RWPE2 (cell line): ENCODE data around the gene AP1M2.

Experiments
- ATAC-seq: fragments of 200-7000 bp; cut with Tn5 transposase; 3 replicates; pipeline ENCODE4 v1.9.1; 2021; ENCODE audit warnings: low read depth
- DNase-seq: peaks from one replicate; pipeline ENCODE4 v3.0.0-alpha.2; 2020; ENCODE audit warnings: low spot score
- H3K27ac ChIP-seq: fragments of 450-650 bp; 2 replicates; pipeline ENCODE4 v1.5.1; 2017; ENCODE audit warnings: mild to moderate bottlenecking; ENCODE audit not compliant: poor library complexity, severe bottlenecking
- H3K27me3 ChIP-seq: fragments of 250-450 bp; sonication (Bioruptor Pico); 2 replicates; pipeline ENCODE4 v1.5.1; 2021; ENCODE audit warnings: mild to moderate bottlenecking, moderate library complexity; ENCODE audit not compliant: insufficient read depth, poor library complexity, severe bottlenecking
- H3K36me3 ChIP-seq: fragments of 250-450 bp; sonication (Bioruptor Pico); 2 replicates; pipeline ENCODE4 v1.5.1; 2020; ENCODE audit warnings: low read depth, mild to moderate bottlenecking, moderate library complexity
- H3K4me1 ChIP-seq: fragments of 250-450 bp; sonication (Bioruptor Pico); 2 replicates; pipeline ENCODE4 v1.5.1; 2021; ENCODE audit warnings: mild to moderate bottlenecking, moderate library complexity; ENCODE audit not compliant: insufficient read depth, poor library complexity, severe bottlenecking
- H3K4me3 ChIP-seq: fragments of 250-450 bp; sonication (Bioruptor Pico); 2 replicates; pipeline ENCODE4 v1.5.1; 2021; ENCODE audit warnings: mild to moderate bottlenecking, moderate library complexity; ENCODE audit not compliant: severe bottlenecking
- H3K9me3 ChIP-seq: fragments of 250-450 bp; sonication (Bioruptor Pico); 2 replicates; pipeline ENCODE4 v1.5.1; 2021; ENCODE audit warnings: mild to moderate bottlenecking, moderate library complexity; ENCODE audit not compliant: severe bottlenecking
- TF ChIP-seq, protein P1 (sequence below): fragments of 450-650 bp; IDR thresholded peaks from one replicate; pipeline ENCODE4 v1.5.1; 2017; ENCODE audit warnings: mild to moderate bottlenecking, moderate library complexity; ENCODE audit not compliant: poor library complexity, severe bottlenecking

Gene AP1M2

DNA sequence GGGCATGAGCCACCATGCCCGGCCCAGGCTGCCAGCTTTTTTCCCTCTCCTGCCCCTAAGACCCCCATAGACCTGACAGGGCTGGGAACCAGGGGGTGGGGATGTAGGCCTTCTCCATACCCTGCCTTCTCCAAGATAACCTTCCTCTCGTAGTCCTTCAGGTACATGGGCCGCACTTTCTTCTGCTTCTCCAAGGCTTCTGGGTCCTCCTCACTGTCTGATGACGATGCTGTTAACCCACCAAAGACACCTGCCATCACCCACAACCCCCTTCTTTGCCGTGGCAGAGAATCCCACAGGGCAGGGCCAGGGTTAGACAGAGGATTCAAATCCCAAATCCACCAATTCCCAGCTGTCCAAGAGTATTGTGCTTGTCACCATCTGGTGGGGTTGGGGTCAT is 24.5 kb downstream of the AP1M2 start:
- Histone ChIP-seq H3K36me3 (peaks cover 40% of the 10 kb centered on the region), H3K4me1 (peaks cover 4% of the 10 kb centered on the region), H3K27me3 (no peaks in the 10 kb centered on the region), H3K4me3 (no peak overlapping the region), H3K27ac (no peak overlapping the region), H3K9me3 (no peaks in the 10 kb centered on the region)
- DNase-seq (no peak), ATAC-seq (no peak)
- TF ChIP-seq, protein P1, sequence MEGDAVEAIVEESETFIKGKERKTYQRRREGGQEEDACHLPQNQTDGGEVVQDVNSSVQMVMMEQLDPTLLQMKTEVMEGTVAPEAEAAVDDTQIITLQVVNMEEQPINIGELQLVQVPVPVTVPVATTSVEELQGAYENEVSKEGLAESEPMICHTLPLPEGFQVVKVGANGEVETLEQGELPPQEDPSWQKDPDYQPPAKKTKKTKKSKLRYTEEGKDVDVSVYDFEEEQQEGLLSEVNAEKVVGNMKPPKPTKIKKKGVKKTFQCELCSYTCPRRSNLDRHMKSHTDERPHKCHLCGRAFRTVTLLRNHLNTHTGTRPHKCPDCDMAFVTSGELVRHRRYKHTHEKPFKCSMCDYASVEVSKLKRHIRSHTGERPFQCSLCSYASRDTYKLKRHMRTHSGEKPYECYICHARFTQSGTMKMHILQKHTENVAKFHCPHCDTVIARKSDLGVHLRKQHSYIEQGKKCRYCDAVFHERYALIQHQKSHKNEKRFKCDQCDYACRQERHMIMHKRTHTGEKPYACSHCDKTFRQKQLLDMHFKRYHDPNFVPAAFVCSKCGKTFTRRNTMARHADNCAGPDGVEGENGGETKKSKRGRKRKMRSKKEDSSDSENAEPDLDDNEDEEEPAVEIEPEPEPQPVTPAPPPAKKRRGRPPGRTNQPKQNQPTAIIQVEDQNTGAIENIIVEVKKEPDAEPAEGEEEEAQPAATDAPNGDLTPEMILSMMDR: no peak

DNA sequence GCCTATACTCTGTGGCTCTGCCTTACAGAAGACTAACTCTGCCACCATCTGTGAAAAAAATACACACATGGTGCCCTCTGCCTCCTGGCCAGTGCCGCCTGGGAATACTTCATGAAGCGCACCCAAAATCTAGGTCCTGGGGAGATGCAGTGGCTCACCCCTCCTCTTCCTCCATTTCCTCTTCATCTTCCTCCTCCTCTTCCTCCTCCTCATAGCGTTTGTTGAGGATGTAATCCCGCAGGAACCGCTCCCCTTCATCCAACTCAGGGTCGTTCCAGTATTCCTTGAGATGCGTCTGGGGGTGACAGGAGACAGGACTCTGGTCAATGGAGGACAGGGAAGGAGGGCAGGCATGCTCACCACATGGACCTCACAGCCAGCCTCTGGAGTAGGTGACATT is 27.0 kb downstream of the AP1M2 start:
- H3K27me3 ChIP-seq: no peaks in the 10 kb centered on the region
- no peak overlapping the region for H3K27ac ChIP-seq
- peaks cover 63% of the 10 kb centered on the region for H3K36me3 ChIP-seq
- ATAC-seq: no peak
- TF ChIP-seq, protein P1: no peak
- no peak for DNase-seq
- H3K4me3 ChIP-seq: no peak overlapping the region
- no peaks in the 10 kb centered on the region for H3K9me3 ChIP-seq
- peaks cover 17% of the 10 kb centered on the region for H3K4me1 ChIP-seq

GRCh38 chr19:10557603-10558197 is 29.4 kb downstream of the AP1M2 start:
- ATAC-seq (no peak), DNase-seq (no peak)
- Histone ChIP-seq H3K4me3 (no peak overlapping the region), H3K27ac (no peak overlapping the region), H3K4me1 (peaks cover 28% of the 10 kb centered on the region), H3K36me3 (peaks cover 71% of the 10 kb centered on the region), H3K27me3 (no peaks in the 10 kb centered on the region), H3K9me3 (no peaks in the 10 kb centered on the region)
- TF ChIP-seq, protein P1: no peak

DNA sequence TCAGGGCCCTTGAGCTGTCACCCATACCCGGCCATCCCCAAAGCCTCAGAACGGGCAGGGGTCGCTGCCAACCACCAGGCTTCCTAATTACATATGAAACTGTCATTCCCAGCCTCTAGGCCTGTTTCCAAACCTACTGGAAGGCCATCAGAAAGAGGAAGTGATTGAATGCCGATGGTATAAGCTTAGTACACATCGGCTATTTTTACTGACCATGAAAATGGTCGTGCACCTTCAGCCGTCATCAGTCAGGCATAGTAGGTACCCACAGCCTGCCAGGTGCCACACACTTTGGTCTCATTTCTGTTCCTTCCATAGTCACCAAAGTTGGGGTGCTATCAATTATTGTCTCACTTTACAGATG is 31.5 kb downstream of the AP1M2 start:
- no peak for DNase-seq
- no peak for ATAC-seq
- Histone ChIP-seq H3K4me1 (peaks cover 28% of the 10 kb centered on the region), H3K36me3 (peaks cover 79% of the 10 kb centered on the region), H3K27ac (peak overlapping the region; percentile 63), H3K27me3 (no peaks in the 10 kb centered on the region), H3K4me3 (no peak overlapping the region), H3K9me3 (no peaks in the 10 kb centered on the region)
- TF ChIP-seq, protein P1: no peak

DNA sequence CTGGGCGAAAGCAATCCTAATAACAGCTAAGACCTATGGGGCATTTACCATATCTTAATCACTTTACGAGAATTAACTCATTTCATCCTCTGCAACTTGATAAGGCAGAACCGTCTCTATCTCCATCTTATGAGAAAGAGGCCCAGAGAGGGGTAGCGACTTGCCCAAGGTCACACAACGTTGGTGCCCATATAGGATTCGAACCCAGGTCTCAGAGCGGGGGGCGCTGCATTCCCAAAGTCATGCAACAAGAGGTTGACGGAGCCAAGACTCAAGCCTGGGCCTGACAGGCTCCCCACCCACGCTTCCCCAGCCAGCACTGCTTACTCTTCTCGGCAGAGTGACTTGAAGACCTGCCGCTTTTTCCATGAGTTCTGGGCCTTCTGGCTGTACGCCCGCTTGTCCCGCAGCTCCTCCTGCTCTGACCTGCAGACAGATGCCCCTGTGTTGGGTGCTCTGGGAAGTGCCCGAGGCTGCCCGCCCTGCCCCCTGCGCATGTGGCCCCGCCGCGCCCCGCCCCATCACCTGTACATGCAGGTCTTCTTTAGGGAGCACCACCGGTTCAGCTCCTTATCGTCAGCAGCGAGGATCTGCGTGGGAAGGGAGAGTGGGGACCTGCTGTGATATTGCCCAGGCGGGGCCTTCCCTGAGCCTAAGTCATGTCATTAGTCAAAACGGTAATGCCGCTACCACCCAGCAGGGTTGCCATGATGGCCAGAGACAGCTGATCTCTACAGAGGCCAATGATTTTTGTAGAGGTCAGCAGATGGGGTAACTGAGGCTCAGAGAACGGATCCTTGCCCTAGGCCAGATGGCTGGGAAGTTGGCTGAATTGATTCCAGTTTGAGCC is 32.1 kb downstream of the AP1M2 start:
- Histone ChIP-seq H3K4me1 (peaks cover 28% of the 10 kb centered on the region), H3K27ac (peak overlapping the region; percentile 63), H3K27me3 (no peaks in the 10 kb centered on the region), H3K4me3 (no peak overlapping the region), H3K9me3 (no peaks in the 10 kb centered on the region), H3K36me3 (peaks cover 78% of the 10 kb centered on the region)
- no peak for DNase-seq
- ATAC-seq: no peak
- TF ChIP-seq, protein P1: no peak
